ENCODE measurements around the gene SLC2A9.
"Not testable (repeated sequence)": the region's sequence is repeated elsewhere in the genome, so short reads cannot be mapped to it uniquely, and the experiment has no call there.

SLC2A9 gene

GRCh38 chr4:9994246-9994847, 26.9 kb downstream of the SLC2A9 start:
- DNase-seq: no peak

DNA sequence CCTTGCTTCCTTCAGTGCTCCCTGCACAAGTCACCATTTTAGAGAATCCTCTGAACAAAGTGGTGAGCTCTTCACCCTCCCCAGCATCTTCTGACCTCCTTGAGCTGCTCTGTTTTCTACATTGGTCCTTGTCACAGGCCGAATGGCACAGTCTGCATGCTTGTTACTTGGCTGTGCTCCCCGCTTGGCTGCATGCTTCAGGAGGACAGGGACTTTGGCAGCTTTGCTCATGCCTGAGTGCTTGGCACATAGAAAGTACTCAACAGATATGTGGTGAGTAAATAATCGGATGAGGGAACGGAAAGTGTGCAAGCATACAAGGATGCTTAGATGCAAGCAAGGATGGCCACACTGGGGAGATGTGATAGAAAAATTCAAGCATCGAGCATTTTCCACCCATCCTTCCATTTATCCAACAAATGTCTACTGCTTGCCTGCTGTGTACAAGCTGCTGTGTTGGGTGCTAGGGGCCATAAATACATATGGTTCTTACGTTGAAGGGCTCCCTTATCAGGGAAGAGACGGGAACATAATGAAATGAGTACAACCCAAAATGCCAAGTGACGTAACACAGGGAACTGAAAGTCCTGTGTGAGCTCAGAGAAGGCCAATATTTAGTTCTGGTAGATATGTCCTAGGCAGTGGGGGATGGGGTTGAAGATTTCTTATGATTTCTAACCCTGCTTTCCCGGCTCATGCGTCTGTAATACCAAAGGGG, 31.2 kb downstream of the SLC2A9 start:
- no peak for DNase-seq

GRCh38 chr4:9988933-9989332, 32.4 kb downstream of the SLC2A9 start:
- DNase-seq: no peak

GRCh38 chr4:9988363-9988749, 32.9 kb downstream of the SLC2A9 start:
- DNase-seq: no peak

- DNase-seq: no peak
These were observed 33.4 kb downstream of the SLC2A9 start for GRCh38 chr4:9987749-9988362.

DNA sequence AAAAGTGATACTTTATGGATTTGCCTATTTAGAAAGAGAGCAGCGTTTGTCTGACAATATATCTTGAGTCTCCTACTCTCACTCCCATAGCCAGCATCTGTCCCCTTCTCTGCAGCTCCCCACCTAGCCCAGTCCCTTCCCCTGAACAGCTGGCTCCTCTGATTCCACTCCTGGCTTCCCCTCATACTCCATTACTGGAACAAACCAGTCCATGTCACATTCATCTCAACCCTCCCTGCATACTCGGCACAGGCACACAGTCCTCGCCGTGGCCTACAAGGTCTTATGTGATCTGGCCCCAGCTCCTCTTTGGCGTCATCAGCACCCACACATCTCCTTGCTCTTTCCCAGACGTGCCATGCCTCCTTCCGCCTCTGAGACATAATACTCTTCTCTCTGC, 36.7 kb downstream of the SLC2A9 start:
- DNase-seq: no peak

DNA sequence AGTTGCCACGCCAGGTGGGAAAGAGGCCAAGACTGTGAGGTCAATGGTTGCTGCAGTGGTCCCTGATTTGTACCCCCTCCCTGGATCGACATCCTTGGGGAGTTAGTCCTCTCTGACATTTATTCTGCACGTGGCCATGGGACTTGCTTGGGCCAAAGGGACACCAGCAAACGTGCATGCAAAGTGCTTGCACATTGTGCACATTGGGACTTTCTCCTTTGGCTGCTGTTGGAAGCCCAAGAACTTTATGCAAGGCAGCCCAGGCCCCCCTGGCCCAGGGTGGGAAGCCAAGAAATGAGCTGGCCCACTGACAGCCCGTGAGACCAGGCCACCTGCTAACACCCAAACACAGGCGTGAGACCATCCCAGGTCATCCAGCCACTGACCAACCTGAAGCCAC, 38.1 kb downstream of the SLC2A9 start:
- no peak for DNase-seq

- DNase-seq: not testable (repeated sequence)
These were observed 39.4 kb downstream of the SLC2A9 start for GRCh38 chr4:9981899-9982298.

- DNase-seq: no peak
These were observed 40.4 kb downstream of the SLC2A9 start for GRCh38 chr4:9980898-9981297.

DNA sequence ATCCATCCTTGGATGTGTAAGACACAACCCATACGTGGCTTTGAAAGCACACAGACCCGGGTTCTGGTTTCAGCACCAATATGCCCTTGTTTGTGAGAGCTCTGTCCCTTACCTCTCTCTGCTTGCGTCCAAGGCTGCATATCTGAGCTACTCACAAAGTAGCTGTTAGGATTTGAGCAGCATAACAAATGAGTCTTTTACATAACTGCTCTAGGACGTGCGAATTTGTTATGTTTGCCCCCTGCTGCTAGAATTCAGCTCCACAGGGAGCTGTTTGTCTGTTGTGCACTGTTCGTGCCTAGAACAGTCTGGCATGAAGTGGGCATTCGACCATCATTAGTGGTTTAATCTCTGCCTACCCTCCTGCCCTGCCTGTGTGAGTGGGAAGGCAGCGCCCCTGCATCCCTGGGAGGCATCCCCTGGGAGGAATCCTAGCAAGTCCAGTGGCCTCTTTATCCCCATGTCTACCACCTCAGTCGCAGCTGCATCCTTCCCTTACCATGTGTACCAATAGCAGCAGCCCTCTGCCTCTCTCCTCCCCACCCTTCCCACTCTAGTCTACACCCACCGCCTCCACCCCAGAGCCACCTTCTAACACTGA, 42.1 kb downstream of the SLC2A9 start:
- no peak for DNase-seq

DNA sequence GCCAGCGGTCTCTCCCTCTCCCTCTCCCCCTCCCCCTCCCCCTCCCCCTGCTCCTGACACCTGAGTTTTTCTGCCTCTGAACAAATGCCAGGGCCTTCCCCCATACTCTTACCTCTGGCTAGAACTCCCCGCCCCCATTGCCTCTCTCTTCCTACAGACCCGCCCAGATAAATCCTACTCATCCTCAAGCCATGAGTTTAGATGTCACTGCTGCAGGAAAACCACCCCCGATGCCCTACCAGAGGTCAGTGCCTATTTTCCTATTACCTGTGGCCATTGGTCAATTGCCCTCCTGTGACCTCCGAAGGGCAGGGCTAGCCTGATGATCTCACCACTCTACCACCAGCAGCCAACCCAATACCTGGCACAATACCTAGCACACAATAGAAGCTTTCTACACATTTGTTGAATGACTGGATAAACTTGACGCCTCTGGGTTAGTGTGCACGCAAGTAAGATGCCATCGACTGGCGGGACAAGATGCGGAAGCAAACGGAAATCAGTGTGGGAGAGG, 43.7 kb downstream of the SLC2A9 start:
- no peak for DNase-seq

DNA sequence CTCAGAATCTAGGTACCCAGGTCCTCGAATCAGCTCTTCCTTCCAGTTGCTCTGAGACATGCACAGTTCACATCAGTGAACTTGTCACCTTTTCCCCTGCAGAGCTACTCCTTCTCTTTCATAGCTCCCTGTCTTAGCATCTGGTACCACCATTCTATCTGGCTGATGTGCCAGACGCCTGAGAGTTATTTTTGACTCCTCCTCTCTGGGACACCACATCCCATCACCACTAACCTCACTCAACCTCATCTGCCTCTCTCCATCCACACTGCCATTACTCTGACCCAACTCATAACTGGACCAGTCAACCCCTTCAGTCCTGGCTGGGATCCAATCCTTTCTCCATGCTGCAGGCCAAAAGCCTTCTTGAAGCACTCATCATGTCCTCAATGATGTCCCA, 44.5 kb downstream of the SLC2A9 start:
- no peak for DNase-seq

- DNase-seq: no peak
These were observed 45.0 kb downstream of the SLC2A9 start for GRCh38 chr4:9976293-9976692.

- peak; percentile 87 for DNase-seq
These were observed 49.6 kb downstream of the SLC2A9 start for GRCh38 chr4:9971711-9972110.

DNA sequence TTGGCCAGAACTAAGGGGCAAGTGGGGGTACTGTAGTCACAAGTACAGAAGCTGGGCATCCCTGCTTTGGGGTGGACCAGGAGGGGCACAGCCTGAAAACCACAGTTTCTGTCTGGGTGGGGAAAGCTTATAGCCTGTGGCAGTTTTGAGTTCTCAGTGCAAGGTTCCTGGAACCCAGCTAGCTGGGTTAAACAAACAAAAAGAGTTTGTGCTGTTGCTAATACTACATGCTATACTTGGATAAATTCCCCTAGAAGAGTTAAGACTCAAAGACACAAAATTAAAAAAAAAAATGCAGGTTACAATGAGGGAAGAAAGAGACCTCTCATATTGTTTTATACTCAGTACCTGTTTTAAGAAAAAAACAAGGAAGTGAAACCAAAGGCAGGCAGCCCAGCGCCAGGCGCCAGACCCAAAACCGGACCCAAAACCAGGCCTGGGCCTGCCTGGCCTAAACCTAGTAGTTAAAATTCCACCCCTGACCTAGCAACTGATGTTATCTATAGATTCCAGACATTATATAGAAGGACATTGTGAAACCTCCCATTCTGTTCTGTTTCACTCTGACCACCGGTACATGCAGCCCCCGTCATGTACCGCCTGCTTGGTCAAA, 50.8 kb downstream of the SLC2A9 start:
- DNase-seq: no peak

DNA sequence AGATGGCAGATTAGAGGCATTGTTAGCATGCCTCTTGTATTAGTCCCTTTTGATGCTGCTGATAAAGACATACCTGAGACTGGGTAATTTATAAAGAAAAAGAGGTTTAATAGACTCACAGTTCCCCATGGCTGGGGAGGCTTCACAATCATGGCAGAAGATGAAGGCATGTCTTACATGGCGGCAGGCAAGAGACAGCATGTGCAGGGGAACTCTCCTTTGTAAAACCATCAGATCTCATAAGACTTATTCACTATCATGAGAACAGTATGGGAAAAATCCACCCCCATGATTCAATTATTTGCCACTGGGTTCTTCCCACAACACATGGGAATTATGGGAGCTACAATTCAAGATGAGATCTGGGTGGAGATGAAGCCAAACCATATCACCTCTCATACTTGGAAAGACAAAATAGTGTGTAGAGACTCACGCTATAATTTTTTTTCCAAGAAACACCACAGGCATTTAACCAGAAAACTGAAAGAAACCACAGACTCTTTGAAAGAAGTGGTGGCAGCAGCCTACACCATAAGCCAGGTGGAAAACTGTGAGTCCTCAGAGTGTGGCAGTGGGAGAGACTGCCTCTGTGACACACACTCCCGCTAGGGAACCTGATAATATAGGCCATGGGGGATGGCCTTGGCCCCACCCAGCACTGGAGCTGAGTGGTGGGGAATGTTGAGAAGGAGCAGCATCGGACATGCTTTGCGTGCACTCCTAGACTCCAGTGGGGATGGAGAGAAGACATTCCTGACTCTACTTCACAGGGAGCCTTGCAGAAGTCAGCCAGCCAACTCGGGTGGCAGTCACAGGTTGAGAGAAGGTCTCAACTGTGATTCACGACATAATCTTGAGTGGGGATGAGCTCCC, 51.5 kb downstream of the SLC2A9 start:
- DNase-seq: no peak

GRCh38 chr4:9968472-9968871, 52.8 kb downstream of the SLC2A9 start:
- DNase-seq: no peak

- peak; percentile 55 for DNase-seq
These were observed 56.4 kb downstream of the SLC2A9 start for GRCh38 chr4:9964879-9965278.

DNA sequence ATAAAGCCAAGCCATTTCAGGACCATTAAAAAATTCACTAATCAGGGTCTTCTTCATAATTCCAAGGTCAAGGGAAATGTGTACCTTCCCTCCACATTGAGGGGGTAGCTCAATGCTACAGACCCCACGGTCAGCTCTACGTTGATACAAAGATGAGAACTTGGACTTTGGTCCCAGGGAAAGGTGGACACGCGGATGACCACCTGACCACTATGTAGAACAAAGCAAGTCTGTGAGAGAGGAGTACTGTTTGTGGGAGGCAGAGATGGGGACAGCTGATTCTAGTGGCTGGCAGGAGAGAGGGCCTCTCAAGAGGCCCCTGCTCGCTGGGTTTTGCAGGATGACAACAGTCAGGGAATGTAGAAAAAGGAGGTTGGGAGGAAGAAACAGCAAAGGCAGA, 58.0 kb downstream of the SLC2A9 start:
- no peak for DNase-seq

GRCh38 chr4:9962611-9963314, 58.5 kb downstream of the SLC2A9 start:
- no peak for DNase-seq

GRCh38 chr4:9954468-9954867, 66.8 kb downstream of the SLC2A9 start:
- DNase-seq: no peak

DNA sequence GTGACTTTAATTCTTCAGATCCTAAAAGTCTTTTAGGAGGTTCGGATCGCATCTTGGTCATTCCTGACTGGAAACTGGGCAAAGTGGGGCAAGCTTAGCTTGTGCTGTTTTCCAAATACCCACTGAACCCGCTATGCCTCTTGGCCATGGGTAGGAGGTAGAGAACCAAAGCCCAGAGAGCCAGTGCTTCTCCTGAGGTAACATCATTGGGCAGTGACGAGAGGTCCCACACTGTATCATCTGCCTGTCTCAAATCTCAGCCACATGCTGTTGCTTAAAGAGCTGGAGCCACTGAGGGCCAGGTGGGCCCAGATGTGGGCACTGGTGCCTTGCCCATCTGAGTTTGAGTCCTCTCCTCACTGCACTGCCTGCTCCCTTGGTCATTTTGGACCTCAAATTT, 68.2 kb downstream of the SLC2A9 start:
- no peak for DNase-seq
